Fibroblast of the aortic adventitia (primary cell): ENCODE results near the gene SH3BP5L. TPM values are rescaled to one million over a fixed set of nuclear protein-coding genes. Genes with fewer than 3 reads are reported as not detected.
A peak's percentile ranks its signal among the peaks of the same experiment; 100 is the strongest.

Experiments used
- DNase-seq: peaks from one replicate; pipeline ENCODE4 v3.0.0-alpha.2; 2010; ENCODE audit warnings: low read depth
- H3K4me3 ChIP-seq: 2 replicates; pipeline ENCODE4 v1.5.1; 2011; ENCODE audit warnings: low read depth, mild to moderate bottlenecking, control low read depth, low read length, moderate library complexity
- CTCF ChIP-seq: IDR thresholded peaks from 2 replicates; pipeline ENCODE4 v1.5.1; 2011; ENCODE audit warnings: mild to moderate bottlenecking, low read length, control low read depth, inconsistent platforms; ENCODE audit not compliant: insufficient read depth
- total RNA-seq: library from RNA; depleted of rRNA; stranded (reverse); fragments of >200 nt; gene quantifications from 2 replicates; pipeline ENCODE4 v1.2.3, GENCODE V29; 2012; ENCODE audit warnings: low replicate concordance

SH3BP5L gene
- total RNA-seq, 1 donor = 21.8 TPM

GRCh38 chr1:248815407-248816034 is 10.2 kb downstream of the SH3BP5L start:
- no peak for TF ChIP-seq CTCF
- no peak for DNase-seq
- H3K4me3 ChIP-seq = no peak overlapping the region

GRCh38 chr1:248814351-248814750 is 11.4 kb downstream of the SH3BP5L start:
- no peak overlapping the region for H3K4me3 ChIP-seq
- no peak for DNase-seq
- TF ChIP-seq CTCF = no peak

GRCh38 chr1:248813546-248813945 is 12.2 kb downstream of the SH3BP5L start:
- DNase-seq = no peak
- TF ChIP-seq CTCF = no peak
- H3K4me3 ChIP-seq = no peak overlapping the region

- H3K4me3 ChIP-seq = no peak overlapping the region
- DNase-seq = no peak
- no peak for TF ChIP-seq CTCF
Measured at GRCh38 chr1:248812736-248813425, 12.8 kb downstream of the SH3BP5L start.

GRCh38 chr1:248811514-248812490 is 13.9 kb downstream of the SH3BP5L start:
- TF ChIP-seq CTCF = no peak
- H3K4me3 ChIP-seq = no peak overlapping the region
- DNase-seq = no peak

- H3K4me3 ChIP-seq = no peak overlapping the region
- DNase-seq = peak; percentile 72
- no peak for TF ChIP-seq CTCF
Measured at GRCh38 chr1:248810727-248811513, 14.8 kb downstream of the SH3BP5L start.
